ENCODE measurements around the gene ADAM22.

GRCh38 chr7:88233828-88234227 lies 299.8 kb downstream of the ADAM22 start:
- TF ChIP-seq CTCF (IDR thresholded peaks at IDR 0.05 in 8 of 11, conservative IDR thresholded peaks at IDR 0.05 in 3 of 11) (no peak), POLR2A (IDR thresholded peaks at IDR 0.05) (no peak), POLR2AphosphoS5 (IDR thresholded peaks at IDR 0.05) (no peak)

All from spleen (tissue), 7 donors.